Medulla oblongata (tissue), 1 donor: ENCODE measurements around the gene ABCC8.
"Not testable (repeated sequence)": the region's sequence is repeated elsewhere in the genome, so short reads cannot be mapped to it uniquely, and the experiment has no call there.

Source experiments
- DNase-seq: peaks from one replicate; pipeline ENCODE4 v3.0.0-alpha.2; 2015; ENCODE audit errors: extremely low spot score

Gene ABCC8

DNA sequence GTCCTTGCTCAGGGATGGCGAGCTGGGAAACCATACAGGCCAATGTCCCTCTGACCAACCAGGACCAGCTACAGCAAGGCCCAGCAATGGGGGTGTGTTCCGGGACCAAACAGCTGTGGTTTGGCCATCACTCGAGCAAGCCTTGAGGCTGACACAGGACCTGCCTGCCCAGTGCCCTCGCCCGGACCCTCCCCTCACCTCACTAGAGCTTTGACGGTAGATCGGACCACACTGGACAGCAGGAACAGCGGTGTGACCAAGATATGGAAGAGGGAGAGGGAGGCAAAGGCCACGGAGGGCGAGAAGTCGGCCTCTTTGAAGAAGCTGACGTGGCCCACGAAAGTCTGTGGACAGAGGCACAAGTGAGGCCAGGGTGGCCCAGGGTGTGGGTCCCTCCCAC is 46.0 kb downstream of the ABCC8 start:
- no peak for DNase-seq

GRCh38 chr11:17428925-17429324 is 47.7 kb downstream of the ABCC8 start:
- no peak for DNase-seq

DNA sequence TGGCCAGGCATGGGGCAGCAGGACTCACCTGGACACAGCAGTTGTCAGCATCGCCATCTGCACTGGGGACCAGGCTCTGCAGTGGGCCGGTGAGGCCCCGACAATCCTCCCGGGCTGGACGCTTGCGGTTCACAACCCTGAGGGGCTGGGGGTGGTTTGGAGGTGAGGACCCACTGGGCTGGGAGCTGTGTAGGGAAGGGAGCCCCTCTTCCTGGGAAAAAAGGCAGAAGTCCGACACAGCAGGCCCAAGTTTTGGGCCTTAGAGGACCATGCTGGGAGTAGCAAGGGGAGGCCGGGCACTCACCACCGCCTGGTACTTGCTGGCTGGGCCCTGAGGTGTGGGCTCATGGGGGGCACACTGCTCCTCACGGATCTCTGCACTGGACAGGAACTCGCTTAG is 48.4 kb downstream of the ABCC8 start:
- DNase-seq, result no peak

GRCh38 chr11:17426233-17426632 is 50.4 kb downstream of the ABCC8 start:
- DNase-seq, result not testable (repeated sequence)

DNA sequence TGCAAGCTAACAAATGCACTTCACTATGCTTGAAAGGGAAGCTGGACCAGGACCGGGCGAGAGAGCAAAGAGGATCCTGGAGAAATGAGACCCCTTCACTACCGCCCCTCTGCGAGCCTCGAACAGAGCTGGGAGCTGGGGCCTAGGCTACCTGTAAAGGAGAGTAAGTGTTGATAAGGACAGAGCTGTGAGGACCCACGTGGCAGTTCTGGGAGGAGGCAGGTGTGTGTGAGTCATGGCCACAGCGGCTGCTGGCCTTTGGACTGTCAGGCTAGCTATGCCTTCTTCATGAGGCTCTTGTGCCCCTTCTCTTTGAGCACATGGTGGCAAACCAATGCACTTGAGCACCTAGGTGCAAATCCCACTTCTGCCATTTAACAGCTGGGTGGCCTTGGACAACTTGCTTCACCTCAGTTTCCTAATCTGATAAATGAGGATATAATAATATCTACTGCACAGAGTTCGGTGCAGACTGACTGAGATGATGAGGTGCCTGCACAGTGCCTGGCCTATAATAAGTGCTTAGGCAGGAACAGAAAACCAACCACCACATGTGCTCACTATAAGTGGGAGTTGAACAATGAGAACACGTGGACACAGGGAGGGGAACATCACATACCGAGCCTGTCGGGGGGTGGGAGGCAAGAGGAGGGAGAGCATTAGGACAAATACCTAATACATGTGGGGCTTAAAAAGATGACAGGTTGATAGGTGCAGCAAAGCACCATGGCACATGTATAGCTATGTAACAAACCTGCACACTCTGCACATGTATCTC is 52.9 kb downstream of the ABCC8 start:
- no peak for DNase-seq

- no peak for DNase-seq
Observed at GRCh38 chr11:17421781-17422180, 54.9 kb downstream of the ABCC8 start.

DNA sequence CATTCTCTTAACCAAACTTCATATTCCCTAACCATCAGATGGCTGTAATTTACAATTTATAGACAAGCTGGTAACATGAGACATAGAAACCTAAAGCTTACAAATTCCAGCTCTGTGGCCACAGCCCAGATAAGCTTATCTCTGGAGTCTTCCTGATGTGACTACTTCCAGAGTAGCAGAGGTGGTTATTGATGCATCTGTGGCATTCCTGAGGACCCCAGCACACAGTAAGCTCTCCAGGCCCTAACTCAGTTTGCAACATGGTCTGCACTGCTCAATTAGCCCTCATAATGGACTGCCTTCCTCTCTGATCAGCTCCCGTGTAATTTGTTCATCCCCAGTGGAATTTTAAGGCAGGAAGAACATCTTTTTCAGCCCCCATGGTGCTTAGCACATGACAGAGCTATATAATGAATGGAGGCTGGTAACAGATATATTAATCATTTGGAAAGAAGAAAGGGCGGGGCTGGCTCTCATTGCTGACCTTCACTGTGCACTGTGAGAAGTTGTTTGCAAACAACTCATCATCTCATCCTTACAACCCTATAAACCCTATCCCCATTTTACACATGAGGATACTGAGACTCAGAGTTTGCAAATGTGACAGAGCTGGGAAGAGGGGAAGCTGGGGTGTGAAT is 58.1 kb downstream of the ABCC8 start:
- no peak for DNase-seq

DNA sequence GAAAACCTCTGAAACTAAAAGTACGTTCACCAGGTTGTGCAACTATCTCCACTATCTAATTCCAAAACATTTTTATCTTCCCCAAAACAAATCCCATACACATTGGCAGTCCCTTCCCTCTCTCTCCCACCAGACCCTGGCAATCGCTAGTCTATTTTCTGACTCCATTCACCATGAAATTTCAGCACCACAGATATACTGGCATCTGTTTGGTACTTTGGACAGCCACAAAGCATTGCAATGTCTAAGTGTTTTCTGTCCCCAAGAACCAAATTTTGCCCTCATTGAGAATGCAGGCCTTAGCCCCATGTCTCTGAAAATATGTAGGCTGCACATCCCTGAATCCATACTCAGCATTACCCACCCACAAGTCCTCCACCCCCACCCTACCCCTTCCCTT is 60.2 kb downstream of the ABCC8 start:
- DNase-seq, result no peak

GRCh38 chr11:17415523-17416104 is 61.0 kb downstream of the ABCC8 start:
- DNase-seq, result no peak

DNA sequence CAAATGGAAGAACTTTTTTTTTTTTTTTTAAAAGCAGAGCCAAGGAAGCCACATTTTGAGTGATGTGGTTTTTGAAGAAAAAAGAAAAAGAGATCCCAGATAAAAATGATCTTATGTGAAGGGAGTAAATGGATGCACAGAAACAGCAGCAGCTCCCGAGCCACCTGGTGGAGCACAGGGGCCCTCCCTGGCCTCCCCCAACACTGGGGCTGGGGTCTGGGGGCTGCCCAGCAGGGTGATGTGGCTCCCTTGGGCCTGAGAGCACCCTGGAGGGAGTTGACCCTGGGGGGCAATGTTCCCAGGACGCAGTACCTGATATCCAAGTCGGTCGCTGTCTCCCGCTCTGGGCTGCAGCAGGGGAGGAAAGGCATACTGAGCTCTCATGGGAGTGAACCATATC is 61.7 kb downstream of the ABCC8 start:
- DNase-seq, result no peak

DNA sequence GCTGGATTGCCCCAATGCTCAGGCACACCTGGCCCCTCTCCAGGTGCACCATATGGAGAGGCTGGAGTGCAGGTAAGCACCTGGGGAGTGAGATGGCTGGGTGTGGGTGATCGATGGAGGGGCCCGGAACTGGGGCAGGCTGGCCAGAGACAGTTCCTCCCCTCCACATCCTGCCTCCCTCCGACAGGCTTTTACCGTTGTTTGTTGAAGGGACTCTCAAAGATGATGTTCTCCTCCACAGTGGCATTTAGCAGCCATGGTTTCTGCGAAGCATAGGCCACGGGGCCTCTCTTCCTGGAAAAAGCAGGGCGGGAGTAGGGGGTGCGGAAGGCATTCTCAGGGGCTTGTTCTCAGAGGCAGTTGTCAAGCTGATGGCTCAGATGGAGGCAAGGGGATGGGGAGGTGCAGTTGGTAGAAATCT is 62.3 kb downstream of the ABCC8 start:
- DNase-seq, result no peak

GRCh38 chr11:17413414-17414316 is 63.0 kb downstream of the ABCC8 start:
- no peak for DNase-seq

- peak; percentile 17 for DNase-seq
Observed at GRCh38 chr11:17412488-17413180, 64.0 kb downstream of the ABCC8 start.

- no peak for DNase-seq
Observed at GRCh38 chr11:17411418-17411817, 65.2 kb downstream of the ABCC8 start.

DNA sequence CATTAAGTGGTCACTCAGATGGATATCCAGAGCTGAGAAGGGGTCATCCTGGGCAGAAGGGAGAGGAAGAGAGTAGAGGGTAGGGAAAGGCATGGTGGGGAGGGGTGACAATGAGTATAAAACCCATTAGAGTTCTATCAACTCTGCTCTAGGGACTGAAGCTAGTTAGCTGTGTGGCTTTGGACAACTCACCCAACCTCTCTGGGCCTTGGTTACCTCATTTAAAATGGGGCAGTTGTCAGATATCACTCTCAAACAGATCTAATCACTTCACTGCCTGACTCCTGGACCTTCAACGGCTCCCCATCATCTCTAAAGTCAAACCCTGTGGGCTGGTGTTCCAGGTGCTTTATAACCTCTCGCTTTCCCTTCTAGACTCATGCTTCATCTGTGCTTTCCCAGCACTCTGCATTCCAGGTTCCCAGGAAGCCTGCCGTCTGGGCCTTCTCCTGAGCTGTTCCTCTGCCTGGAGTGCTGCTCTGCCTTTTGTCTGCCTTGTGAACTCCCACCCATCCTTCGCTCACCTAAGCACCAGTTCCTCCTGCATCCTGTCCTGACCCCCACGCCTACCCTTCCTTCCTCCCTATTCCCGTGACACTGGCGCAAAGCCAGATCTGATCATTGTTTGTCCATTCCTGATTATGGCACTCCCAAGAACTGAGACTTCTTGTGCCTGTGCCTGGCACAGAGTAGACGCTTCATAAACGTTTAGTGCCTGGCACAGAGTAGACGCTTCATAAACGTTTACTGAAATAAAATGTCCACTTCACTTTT is 65.9 kb downstream of the ABCC8 start:
- no peak for DNase-seq

DNA sequence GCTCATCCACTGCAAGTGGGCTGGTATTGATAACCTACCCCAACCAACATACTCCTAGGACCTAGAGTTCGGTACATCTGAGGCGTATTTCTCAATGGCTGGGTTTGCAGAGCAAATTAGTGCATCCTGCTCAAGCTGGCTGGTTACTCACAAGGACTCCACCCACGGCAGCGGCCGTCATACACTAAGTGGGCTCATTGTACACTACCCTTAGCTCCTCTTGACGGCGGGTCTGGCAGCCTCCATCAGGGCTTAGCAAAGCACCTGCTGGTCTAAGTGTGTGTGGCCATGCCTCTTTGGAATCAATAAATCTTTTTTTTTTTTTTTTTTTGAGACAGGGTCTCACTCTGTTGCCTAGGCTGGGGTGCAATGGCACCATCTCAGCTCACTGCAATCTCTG is 68.0 kb downstream of the ABCC8 start:
- DNase-seq, result no peak

GRCh38 chr11:17408026-17408425 is 68.6 kb downstream of the ABCC8 start:
- no peak for DNase-seq

DNA sequence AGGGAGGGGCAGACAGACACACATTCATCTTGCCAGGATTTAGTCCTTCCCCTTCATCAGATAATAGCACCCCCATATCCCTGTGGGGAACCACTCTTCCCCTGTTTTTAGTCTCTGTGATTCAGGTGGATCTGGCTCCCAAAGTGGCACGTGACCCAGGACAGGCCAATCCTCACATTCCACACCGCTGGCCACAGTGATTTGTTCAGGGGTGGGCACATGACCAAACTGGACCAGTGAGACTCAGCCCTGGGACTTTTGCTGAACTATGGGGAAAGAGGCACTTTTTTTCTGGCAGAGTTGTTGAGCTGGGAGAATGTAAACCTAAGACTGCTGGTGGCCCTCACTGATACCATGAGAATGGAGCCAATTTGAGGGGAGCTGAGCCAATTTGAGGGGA is 69.1 kb downstream of the ABCC8 start:
- no peak for DNase-seq

GRCh38 chr11:17406818-17407149 is 69.9 kb downstream of the ABCC8 start:
- no peak for DNase-seq

DNA sequence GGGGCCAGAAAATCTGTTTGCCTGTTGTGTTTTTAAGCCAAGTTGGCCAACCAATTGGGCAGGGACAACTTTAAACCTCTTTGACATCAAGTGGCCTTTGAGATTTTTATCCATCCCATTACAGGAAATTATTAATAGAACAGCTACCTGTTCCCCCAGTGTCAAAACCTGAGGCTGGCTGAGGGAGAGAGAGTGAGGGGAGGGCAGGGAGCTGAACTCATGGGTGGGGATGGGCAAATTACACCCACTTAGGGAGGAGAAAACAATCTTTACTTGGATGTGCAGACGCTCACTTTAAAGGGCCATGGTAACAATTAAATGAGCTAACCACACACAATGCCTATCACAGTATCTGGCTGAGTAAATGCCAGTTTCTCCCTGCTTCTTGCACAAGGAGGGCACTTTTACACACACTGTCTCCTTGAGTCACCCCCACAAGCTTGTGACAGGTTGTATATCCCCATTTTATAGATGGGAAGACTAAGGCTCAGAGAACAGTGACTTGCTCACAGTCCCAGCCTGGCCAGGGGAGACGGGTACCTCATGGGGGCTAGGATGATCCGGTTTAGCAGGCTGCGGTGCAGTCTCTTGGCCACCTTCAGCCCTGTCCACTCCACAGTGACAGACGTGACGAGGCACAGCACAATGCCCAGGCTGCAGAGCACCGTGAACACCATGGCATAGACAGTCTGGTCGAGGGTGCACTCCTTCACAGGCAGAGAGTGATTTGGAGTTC is 70.4 kb downstream of the ABCC8 start:
- DNase-seq, result no peak
